HUES64 (cell line): ENCODE measurements around the gene TDRD6. TPM values are rescaled to one million over a fixed set of nuclear protein-coding genes. Genes with fewer than 3 reads are reported as not detected.
"Not testable (repeated sequence)": the region's sequence is repeated elsewhere in the genome, so short reads cannot be mapped to it uniquely, and the experiment has no call there.

Source experiments
- H3K27ac ChIP-seq: 2 replicates; pipeline ENCODE4 v1.7.0; 2013; ENCODE audit warnings: low read depth, low read length, inconsistent platforms
- H3K27me3 ChIP-seq: 2 replicates; pipeline ENCODE4 v1.6.1; 2013; ENCODE audit warnings: mild to moderate bottlenecking, low read length; ENCODE audit not compliant: insufficient read depth
- H3K36me3 ChIP-seq: 2 replicates; pipeline ENCODE4 v1.6.1; 2013; ENCODE audit warnings: mild to moderate bottlenecking, low read length; ENCODE audit not compliant: insufficient read depth
- H3K4me1 ChIP-seq: 2 replicates; pipeline ENCODE4 v1.6.1; 2013; ENCODE audit warnings: mild to moderate bottlenecking, low read length, moderate library complexity; ENCODE audit not compliant: insufficient read depth
- H3K4me3 ChIP-seq: 2 replicates; pipeline ENCODE4 v1.5.1; 2013; ENCODE audit warnings: mild to moderate bottlenecking, low read length, moderate library complexity
- H3K9ac ChIP-seq: 2 replicates; pipeline ENCODE4 v1.6.1; 2013; ENCODE audit warnings: mild to moderate bottlenecking, low read depth, low read length
- H3K9me3 ChIP-seq: 2 replicates; pipeline ENCODE4 v1.6.1; 2013; ENCODE audit warnings: low read depth, low read length; ENCODE audit not compliant: insufficient read depth
- WGBS: fragments of 150-250, 120-280 bp; methylation state at CpG from one replicate; pipeline ENCODE4 v1.1.7; 2013; ENCODE audit warnings: missing lambda C conversion rate; 5-methylcytosine and 5-hydroxymethylcytosine counted together
- polyA plus RNA-seq, 2 experiments: library from polyadenylated mRNA; stranded (reverse); fragments of 50-300 nt; gene quantifications; one replicate each; pipeline ENCODE4 v1.2.3, GENCODE V29; 2013

TDRD6 gene
- not detected for polyA plus RNA-seq (2013, experiment 1 of 2)
- not detected for polyA plus RNA-seq (2013, experiment 2 of 2)

DNA sequence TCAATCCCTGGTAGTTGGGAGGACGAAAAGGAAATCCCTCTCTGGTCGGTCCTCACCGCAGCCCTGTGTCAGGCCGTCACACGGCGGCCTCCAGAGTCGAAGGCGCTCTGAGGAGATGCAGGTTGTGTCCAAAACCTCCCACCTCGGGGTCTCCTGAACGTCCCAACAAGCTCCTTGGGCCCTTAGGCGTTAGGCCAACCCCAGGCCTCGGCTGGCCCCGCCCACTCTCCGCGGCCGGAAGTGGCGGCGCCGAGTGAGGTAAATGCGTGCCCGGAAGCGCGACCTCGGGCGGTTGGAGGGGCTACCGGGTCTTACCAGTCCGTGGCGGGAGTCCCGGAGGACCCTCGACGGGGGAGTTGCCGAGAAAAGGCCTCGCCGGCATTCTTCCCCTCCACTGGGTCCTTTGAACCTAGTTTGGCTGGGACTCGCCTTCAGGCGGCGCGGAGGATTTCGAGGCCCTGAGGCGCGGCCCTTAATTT lies at the start of gene TDRD6:
TDRD6 (plus strand) TSS at position 267 of the 479 bp plus-strand sequence. CDS start 244 bp downstream, outside the sequence.
- no peak within 1 kb of the TSS for H3K4me3 ChIP-seq
- no peak within 1 kb of the TSS for H3K27ac ChIP-seq
- no peaks in the 10 kb centered on the region for H3K27me3 ChIP-seq
- no peaks in the 10 kb centered on the region for H3K9me3 ChIP-seq
- H3K9ac ChIP-seq = no peak within 1 kb of the TSS
- 95% methylated on average over 41 of the region's 41 CpGs for WGBS
- H3K4me1 ChIP-seq = no peaks in the 10 kb centered on the region
- H3K36me3 ChIP-seq = no peaks in the 10 kb centered on the region

- H3K4me1 ChIP-seq = no peaks in the 10 kb centered on the region
- H3K9me3 ChIP-seq = no peaks in the 10 kb centered on the region
- no peaks in the 10 kb centered on the region for H3K36me3 ChIP-seq
- no peak overlapping the region for H3K4me3 ChIP-seq
- no peaks in the 10 kb centered on the region for H3K27me3 ChIP-seq
- no peak overlapping the region for H3K9ac ChIP-seq
- WGBS = 100% methylated on average over 1 of the region's 1 CpG
- H3K27ac ChIP-seq = no peak overlapping the region
Observed at GRCh38 chr6:46637933-46638332, 49.8 kb upstream of the TDRD6 start.

DNA sequence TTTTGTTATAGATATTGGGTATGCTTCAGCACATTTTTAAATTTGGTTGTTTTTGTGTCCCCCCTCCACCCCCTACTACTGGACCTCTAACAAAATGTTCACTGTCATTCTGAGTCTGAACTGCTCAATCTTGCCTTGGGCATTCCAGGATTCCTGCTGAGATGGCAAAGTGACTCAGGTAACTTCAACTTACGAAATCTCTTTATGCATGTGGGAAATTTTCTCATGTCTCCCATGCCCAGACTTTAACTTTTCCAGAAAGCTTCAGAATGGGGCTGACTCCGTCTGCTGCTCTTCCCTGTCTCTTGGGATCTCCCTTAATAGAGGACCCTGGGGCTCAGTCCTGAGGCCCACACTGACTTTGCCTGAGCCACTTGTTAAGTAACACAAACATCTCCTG lies 49.0 kb upstream of the TDRD6 start:
- whole genome bisulfite sequencing = 80% methylated on average over 2 of the region's 2 CpGs
- Histone ChIP-seq H3K9ac (no peak overlapping the region), H3K4me3 (no peak overlapping the region)

GRCh38 chr6:46642928-46643751 lies 44.5 kb upstream of the TDRD6 start:
- H3K36me3 ChIP-seq = no peaks in the 10 kb centered on the region
- 93% methylated on average over 4 of the region's 4 CpGs for WGBS
- no peaks in the 10 kb centered on the region for H3K9me3 ChIP-seq
- no peak overlapping the region for H3K4me3 ChIP-seq
- no peak overlapping the region for H3K27ac ChIP-seq
- no peaks in the 10 kb centered on the region for H3K27me3 ChIP-seq
- H3K4me1 ChIP-seq = no peaks in the 10 kb centered on the region
- H3K9ac ChIP-seq = no peak overlapping the region

More for the DNA sequence above, 49.0 kb upstream of the TDRD6 start:
- no peaks in the 10 kb centered on the region for H3K4me1 ChIP-seq
- H3K27ac ChIP-seq = no peak overlapping the region
- no peaks in the 10 kb centered on the region for H3K36me3 ChIP-seq
- H3K27me3 ChIP-seq = no peaks in the 10 kb centered on the region
- H3K9me3 ChIP-seq = no peaks in the 10 kb centered on the region

DNA sequence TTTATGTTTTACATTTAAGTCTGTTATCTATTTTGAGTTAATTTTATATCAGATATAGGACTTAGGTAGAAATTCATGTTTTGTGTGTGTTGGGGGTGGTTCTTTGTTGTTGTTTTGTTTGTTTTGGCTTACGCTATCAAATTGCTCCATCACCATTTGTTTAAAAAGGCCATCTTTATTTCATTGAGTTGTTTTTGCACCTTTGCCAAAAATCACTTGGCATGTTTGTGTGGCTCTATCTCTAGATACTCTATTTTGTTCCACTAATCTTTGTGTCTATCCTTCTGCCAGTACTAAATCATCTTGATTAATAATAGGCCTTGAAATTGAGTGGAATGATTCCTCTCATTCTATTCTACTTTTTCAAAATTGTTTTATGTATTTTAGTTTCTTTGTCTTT lies 42.4 kb upstream of the TDRD6 start:
- H3K9me3 ChIP-seq = no peaks in the 10 kb centered on the region
- no CpG with 5 or more reads among the region's 1 CpG for WGBS
- H3K4me1 ChIP-seq = no peaks in the 10 kb centered on the region

GRCh38 chr6:46648108-46648507 lies 39.6 kb upstream of the TDRD6 start:
- H3K9me3 ChIP-seq, H3K36me3 ChIP-seq, H3K27ac ChIP-seq, H3K9ac ChIP-seq, H3K4me1 ChIP-seq, H3K27me3 ChIP-seq, H3K4me3 ChIP-seq: not testable (repeated sequence)
- WGBS = no CpG with 5 or more reads among the region's 4 CpGs

More for the DNA sequence above, 42.4 kb upstream of the TDRD6 start:
- H3K9ac ChIP-seq = no peak overlapping the region
- H3K36me3 ChIP-seq = no peaks in the 10 kb centered on the region
- H3K27me3 ChIP-seq = no peaks in the 10 kb centered on the region
- H3K4me3 ChIP-seq = no peak overlapping the region
- H3K27ac ChIP-seq = no peak overlapping the region

DNA sequence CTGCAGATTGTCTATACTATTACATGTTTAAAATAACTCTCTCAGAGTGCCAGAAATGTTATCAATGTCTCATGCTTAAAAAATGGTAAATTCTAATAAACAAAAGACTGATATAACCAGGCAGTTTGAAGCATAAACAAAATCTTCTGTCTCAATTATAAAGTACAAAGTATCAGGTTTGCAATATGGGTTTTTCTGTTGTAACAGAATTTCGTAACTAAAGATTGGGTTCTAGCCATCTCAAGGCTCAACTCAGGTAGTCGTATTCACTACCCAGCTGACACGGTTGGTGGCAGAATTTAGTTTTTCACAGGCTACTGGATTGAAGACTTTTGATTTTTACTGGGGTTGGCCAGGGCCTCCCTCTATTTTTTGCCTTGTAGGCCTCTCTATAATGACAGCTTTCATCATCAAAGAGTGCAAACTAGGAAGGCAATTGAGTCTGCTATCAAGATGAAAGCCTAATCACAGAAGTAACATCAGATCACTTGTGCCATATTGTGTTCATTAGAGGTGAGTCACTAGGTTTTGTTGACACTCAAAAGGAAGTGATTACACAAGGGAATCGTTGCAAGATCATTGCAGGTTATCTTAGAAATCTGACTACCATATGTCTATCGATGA lies 38.7 kb upstream of the TDRD6 start:
- H3K27ac ChIP-seq = no peak overlapping the region
- peaks cover 17% of the 10 kb centered on the region for H3K27me3 ChIP-seq
- peaks cover 5% of the 10 kb centered on the region; the same call in 1 of the 2 replicates for H3K4me1 ChIP-seq
- WGBS = 94% methylated on average over 4 of the region's 5 CpGs
- H3K9me3 ChIP-seq = no peaks in the 10 kb centered on the region
- H3K36me3 ChIP-seq = no peaks in the 10 kb centered on the region
- H3K9ac ChIP-seq = no peak overlapping the region
- no peak overlapping the region for H3K4me3 ChIP-seq

- H3K27ac ChIP-seq = no peak overlapping the region
Observed at GRCh38 chr6:46651006-46651405, 36.7 kb upstream of the TDRD6 start.

DNA sequence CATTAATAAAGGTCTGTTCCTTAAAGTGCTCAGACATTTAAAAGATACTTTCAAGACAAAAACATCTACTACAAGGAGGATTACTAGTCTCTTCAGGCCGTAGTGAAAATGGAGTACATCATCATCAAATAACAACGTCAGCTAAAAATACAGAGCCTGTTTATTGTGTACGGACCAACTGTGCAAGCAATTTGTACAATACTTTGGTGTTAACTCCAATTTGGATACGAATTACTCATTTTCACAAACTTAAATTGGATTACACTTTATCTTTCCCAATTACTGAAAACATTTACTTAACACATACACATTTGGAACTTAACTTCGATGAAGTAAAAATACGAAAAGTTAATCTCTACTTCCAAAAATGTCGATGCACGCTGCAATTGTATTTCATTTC lies 35.9 kb upstream of the TDRD6 start:
- WGBS = 69% methylated on average over 8 of the region's 8 CpGs
- Histone ChIP-seq H3K9ac (peak overlapping the region; percentile 82), H3K27me3 (peaks cover 30% of the 10 kb centered on the region), H3K4me1 (peaks cover 5% of the 10 kb centered on the region; the same call in 1 of the 2 replicates), H3K4me3 (peak overlapping the region; percentile 98), H3K36me3 (no peaks in the 10 kb centered on the region), H3K27ac (no peak overlapping the region), H3K9me3 (no peaks in the 10 kb centered on the region)

More at GRCh38 chr6:46651006-46651405, 36.7 kb upstream of the TDRD6 start:
- no peaks in the 10 kb centered on the region for H3K9me3 ChIP-seq
- no peak overlapping the region for H3K9ac ChIP-seq
- no peaks in the 10 kb centered on the region for H3K36me3 ChIP-seq
- H3K27me3 ChIP-seq = peaks cover 30% of the 10 kb centered on the region
- 100% methylated on average over 1 of the region's 1 CpG for WGBS
- peaks cover 5% of the 10 kb centered on the region; the same call in 1 of the 2 replicates for H3K4me1 ChIP-seq
- H3K4me3 ChIP-seq = 0 out of 2 replicates have a peak overlapping the region, but pooled peaks have one; percentile 98

DNA sequence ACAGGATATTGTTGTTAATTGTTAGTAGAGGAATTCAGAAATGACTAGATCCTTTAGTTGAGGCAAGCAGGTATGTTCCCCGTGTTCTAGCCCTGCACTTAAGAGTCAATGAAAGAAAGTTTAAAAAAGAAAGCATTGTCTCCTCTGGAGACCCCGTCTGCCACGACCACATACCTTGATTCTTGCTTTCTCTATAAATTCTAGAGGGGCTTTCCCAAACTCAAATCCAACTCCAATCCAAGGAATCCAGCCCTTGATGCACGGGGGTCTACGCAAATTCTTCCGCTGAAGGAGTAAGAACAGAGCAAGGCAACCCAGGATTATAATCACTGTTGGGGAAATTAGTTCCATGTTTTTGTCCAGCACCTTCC lies 35.5 kb upstream of the TDRD6 start:
- Histone ChIP-seq H3K4me1 (peaks cover 5% of the 10 kb centered on the region; the same call in 1 of the 2 replicates), H3K27me3 (peaks cover 30% of the 10 kb centered on the region), H3K4me3 (peak overlapping the region; percentile 98), H3K9me3 (no peaks in the 10 kb centered on the region), H3K27ac (no peak overlapping the region), H3K36me3 (no peaks in the 10 kb centered on the region), H3K9ac (peak overlapping the region; percentile 82)
- 0% methylated on average over 6 of the region's 6 CpGs for WGBS
